Lung (tissue), 12 donors: Measurements from ENCODE around the gene MAP4K3. TPM values are rescaled to one million over a fixed set of nuclear protein-coding genes. Genes with fewer than 3 reads are reported as not detected.

ENCODE experiments used
- ATAC-seq: fragments of 200-7000 bp; cut with Tn5 transposase; one replicate; pipeline ENCODE4 v1.9.1; 2020; ENCODE audit warnings: moderate number of reproducible peaks; ENCODE audit not compliant: insufficient read depth, low FRiP score
- DNase-seq, 3 donors: peaks; one replicate each; pipeline ENCODE4 v3.0.0-alpha.2; 2013 to 2017
- H3K27ac ChIP-seq, 2 donors: one replicate each; pipeline ENCODE4 v1.5.1; 2013; ENCODE audit warnings: mild to moderate bottlenecking in 2 of 2, moderate library complexity in 2 of 2, control low read depth in 1 of 2, inconsistent platforms in 1 of 2, low read depth in 1 of 2, low read length in 1 of 2
- H3K27me3 ChIP-seq, 3 donors: one replicate each; pipeline ENCODE4 v1.5.1; 2013; ENCODE audit warnings: low read length in 2 of 3; ENCODE audit not compliant: control insufficient read depth in 3 of 3, insufficient read depth in 3 of 3
- H3K36me3 ChIP-seq, 4 donors: one replicate each; pipeline ENCODE4 v1.5.1; 2013; ENCODE audit warnings: low read length in 4 of 4, mild to moderate bottlenecking in 1 of 4, moderate library complexity in 1 of 4; ENCODE audit not compliant: control insufficient read depth in 4 of 4, insufficient read depth in 4 of 4
- H3K4me1 ChIP-seq, 5 donors: one replicate each; pipeline ENCODE4 v1.5.1; 2013; ENCODE audit warnings: low read length in 5 of 5, mild to moderate bottlenecking in 2 of 5, moderate library complexity in 1 of 5; ENCODE audit not compliant: control insufficient read depth in 5 of 5, insufficient read depth in 5 of 5
- H3K4me3 ChIP-seq: one replicate; pipeline ENCODE4 v1.5.1; 2013; ENCODE audit warnings: mild to moderate bottlenecking, control low read depth, moderate library complexity
- H3K9ac ChIP-seq, 2 donors: one replicate each; pipeline ENCODE4 v1.5.1; 2013; ENCODE audit warnings: low read length in 2 of 2, control low read depth in 1 of 2; ENCODE audit not compliant: insufficient read depth in 1 of 2
- H3K9me3 ChIP-seq, 4 donors: one replicate each; pipeline ENCODE4 v1.5.1; 2013; ENCODE audit warnings: low read length in 3 of 4, mild to moderate bottlenecking in 1 of 4, moderate library complexity in 1 of 4; ENCODE audit not compliant: control insufficient read depth in 4 of 4, insufficient read depth in 3 of 4
- WGBS, 2 donors: extraction: QIAGEN DNeasy Blood & Tissue Kit; methylation state at CpG; one replicate each; pipeline ENCODE4 v1.1.7; 2013; 5-methylcytosine and 5-hydroxymethylcytosine counted together
- polyA plus RNA-seq, 2 donors: library from polyadenylated mRNA; stranded (reverse); fragments of 200-250 nt; gene quantifications; one replicate each; pipeline ENCODE4 v1.2.1, GENCODE V29; 2013
- total RNA-seq, 2 donors: library from RNA; depleted of rRNA in 1 of 2; stranded (reverse); fragments of >200 nt in 1 of 2; gene quantifications; one replicate each; pipeline ENCODE4 v1.2.1, GENCODE V29; 2014 to 2021
- TF ChIP-seq, protein P1 (sequence below): IDR thresholded peaks from 2 replicates; pipeline ENCODE4 v1.5.1; 2012; ENCODE audit warnings: mild to moderate bottlenecking; ENCODE audit errors: control extremely low read depth, extremely low read depth
- donor health status: control.
- donor health status: control.
- donor health status: Bipolar disorder and iron deficiency.
- donor health status: healthy.
- donor health status: DM: yes; HTN: yes; CAD: no.

MAP4K3 gene
- total and polyA plus RNA-seq, 4 donors = 9.9 to 97.9 (median 27.1) TPM

DNA sequence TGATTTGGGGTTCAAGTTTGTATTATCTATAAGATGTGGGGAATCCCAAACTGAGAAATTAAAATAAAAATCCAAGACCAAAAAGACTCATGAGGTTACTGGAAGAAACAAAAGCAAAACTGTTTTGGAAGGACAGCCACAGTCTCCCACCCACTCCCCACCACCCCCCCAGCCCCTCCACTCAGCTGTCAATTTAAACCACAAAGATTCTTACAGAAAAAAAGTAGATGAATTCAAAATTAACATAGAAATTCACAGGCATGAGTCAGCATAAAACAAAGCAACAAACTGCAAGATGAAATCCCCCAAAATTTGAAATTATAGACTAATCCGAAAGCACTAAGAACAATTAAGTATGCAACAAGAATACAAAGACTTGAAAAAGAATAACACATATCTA is 12.1 kb downstream of the MAP4K3 start:
- TF ChIP-seq, protein P1, sequence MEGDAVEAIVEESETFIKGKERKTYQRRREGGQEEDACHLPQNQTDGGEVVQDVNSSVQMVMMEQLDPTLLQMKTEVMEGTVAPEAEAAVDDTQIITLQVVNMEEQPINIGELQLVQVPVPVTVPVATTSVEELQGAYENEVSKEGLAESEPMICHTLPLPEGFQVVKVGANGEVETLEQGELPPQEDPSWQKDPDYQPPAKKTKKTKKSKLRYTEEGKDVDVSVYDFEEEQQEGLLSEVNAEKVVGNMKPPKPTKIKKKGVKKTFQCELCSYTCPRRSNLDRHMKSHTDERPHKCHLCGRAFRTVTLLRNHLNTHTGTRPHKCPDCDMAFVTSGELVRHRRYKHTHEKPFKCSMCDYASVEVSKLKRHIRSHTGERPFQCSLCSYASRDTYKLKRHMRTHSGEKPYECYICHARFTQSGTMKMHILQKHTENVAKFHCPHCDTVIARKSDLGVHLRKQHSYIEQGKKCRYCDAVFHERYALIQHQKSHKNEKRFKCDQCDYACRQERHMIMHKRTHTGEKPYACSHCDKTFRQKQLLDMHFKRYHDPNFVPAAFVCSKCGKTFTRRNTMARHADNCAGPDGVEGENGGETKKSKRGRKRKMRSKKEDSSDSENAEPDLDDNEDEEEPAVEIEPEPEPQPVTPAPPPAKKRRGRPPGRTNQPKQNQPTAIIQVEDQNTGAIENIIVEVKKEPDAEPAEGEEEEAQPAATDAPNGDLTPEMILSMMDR = no peak
- DNase-seq (no peak), ATAC-seq (no peak)
- Histone ChIP-seq H3K4me3 (no peak overlapping the region), H3K9me3 (no peaks in the 10 kb centered on the region), H3K27ac (no peak overlapping the region), H3K36me3 (no peaks in the 10 kb centered on the region), H3K4me1 (peaks cover 0 to 24% (median under 1%) of the 10 kb centered on the region in 5 donors), H3K9ac (no peak overlapping the region), H3K27me3 (no peaks in the 10 kb centered on the region)
- WGBS, 2 donors = 82 to 97% methylated on average over 1 of the region's 1 CpG

DNA sequence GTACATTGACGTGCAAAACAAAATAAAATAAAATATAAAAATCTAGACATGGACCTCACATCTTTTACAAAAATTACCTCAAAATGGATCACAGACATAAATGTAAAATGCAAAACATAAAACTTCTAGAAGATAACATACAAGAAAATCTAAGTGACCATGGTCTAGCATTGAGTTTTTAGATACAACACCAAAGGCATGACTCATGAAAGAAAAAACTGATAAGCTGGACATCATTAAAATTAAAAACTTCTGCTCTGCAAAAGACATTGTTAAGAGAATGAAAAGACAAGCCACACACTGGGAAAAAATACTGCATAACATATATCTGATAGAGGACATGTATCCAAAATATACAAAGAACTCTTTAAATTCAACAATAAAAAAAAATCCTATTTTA is 14.4 kb downstream of the MAP4K3 start:
- Histone ChIP-seq H3K9ac (no peak overlapping the region), H3K36me3 (no peaks in the 10 kb centered on the region), H3K4me1 (peaks cover 0 to 32% (median 6%) of the 10 kb centered on the region in 5 donors), H3K27me3 (no peaks in the 10 kb centered on the region), H3K9me3 (no peaks in the 10 kb centered on the region), H3K27ac (no peak overlapping the region), H3K4me3 (no peak overlapping the region)
- ATAC-seq = no peak
- 94 to 100% methylated on average over 1 of the region's 1 CpG for WGBS, 2 donors
- TF ChIP-seq, protein P1 = no peak
- DNase-seq = no peak

DNA sequence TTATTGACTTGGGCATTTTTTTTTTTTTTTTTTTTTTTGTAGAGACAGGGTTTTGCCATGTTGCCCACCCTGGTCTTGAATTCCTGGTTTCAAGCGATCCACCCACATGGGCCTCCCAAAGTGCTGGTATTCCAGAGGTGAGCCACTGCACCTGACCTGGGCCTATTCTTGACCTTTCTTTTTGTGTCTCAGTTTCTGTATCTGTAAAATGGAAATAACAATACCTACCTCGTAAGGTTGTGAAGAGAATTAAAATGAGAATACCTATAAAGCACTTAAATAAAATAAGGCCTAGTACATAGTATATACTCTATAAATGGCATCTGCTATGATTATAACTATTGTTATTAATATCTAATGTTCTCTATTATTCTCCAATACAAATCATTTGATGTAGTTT is 15.7 kb downstream of the MAP4K3 start:
- Histone ChIP-seq H3K36me3 (no peaks in the 10 kb centered on the region), H3K4me3 (no peak overlapping the region), H3K27ac (no peak overlapping the region), H3K27me3 (no peaks in the 10 kb centered on the region), H3K9ac (no peak overlapping the region), H3K9me3 (no peaks in the 10 kb centered on the region), H3K4me1 (peaks cover 0 to 40% (median 6%) of the 10 kb centered on the region in 5 donors)
- WGBS, 2 donors = 99% methylated on average over 2 of the region's 2 CpGs
- TF ChIP-seq, protein P1 = no peak
- DNase-seq (no peak), ATAC-seq (no peak)
